T-helper 1 cell treated with Interleukin-12 subunit alpha and Interleukin-12 subunit beta and Interleukin-4 antibody, amounts not matched to agents 30 μg/mL and 1 μg/mL, for 36 hours (primary cell): ENCODE measurements around the gene ALS2CL.

Experiments used
- H3K27ac Mint-ChIP-seq: one replicate; pipeline ENCODE4 v1.8.0; 2021; ENCODE audit warnings: mild to moderate bottlenecking, mixed read lengths
- H3K27me3 Mint-ChIP-seq: one replicate; pipeline ENCODE4 v1.8.0; 2021; ENCODE audit warnings: low read depth, mixed read lengths
- H3K36me3 Mint-ChIP-seq: one replicate; pipeline ENCODE4 v1.8.0; 2021; ENCODE audit warnings: low read depth, mixed read lengths
- H3K4me1 Mint-ChIP-seq: one replicate; pipeline ENCODE4 v1.8.0; 2021; ENCODE audit warnings: low read depth, mixed read lengths
- H3K4me3 Mint-ChIP-seq: one replicate; pipeline ENCODE4 v1.8.0; 2021; ENCODE audit warnings: mild to moderate bottlenecking, moderate library complexity, mixed read lengths
- H3K9me3 Mint-ChIP-seq: one replicate; pipeline ENCODE4 v1.8.0; 2021; ENCODE audit warnings: mixed read lengths

Gene ALS2CL

DNA sequence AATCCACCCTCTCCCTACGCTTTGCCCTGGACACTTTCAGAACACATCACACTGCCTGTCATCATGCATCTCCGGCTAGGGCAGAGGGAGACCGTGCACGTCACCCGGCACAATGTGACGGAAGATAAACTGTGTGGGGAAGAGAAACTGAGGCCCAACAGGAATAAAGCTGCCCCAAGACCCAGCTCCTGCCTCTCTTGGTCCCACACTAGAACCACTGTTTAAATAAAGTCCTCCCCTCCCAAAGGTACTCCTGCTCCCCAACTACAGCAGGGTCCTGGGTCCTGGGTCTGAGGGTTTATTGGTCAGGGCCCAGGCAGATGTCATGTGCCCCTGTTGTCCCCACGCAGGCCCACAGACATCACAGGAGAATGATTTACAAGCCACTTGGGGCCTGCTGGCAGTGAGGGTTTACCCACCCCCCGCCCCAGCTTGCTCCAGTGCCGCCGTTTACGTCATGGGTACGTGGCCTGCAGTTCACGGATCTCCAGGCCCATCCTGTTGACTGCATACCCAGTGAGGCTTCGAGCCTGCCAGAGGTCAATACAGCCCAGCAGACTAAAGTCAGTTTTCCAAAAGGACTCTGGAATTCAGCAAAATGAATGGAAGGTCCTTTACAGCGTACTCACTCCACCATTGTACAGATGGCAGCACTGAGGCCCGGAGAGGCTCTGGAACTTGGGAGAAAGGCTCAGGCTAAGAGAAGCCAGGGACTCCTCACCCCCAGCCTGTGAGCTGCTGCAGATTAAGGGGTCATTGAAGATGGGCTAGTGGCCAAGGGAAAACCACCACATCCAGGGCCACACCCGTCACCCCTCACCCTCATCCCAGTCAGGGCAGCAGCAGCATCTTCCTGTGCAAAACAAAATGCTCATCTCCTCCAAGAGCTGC is 23.2 kb downstream of the ALS2CL start:
- no peak overlapping the region for H3K4me3 Mint-ChIP-seq
- H3K36me3 Mint-ChIP-seq: no peaks in the 10 kb centered on the region
- no peaks in the 10 kb centered on the region for H3K4me1 Mint-ChIP-seq
- H3K9me3 Mint-ChIP-seq: no peaks in the 10 kb centered on the region
- H3K27ac Mint-ChIP-seq: no peak overlapping the region
- no peaks in the 10 kb centered on the region for H3K27me3 Mint-ChIP-seq

DNA sequence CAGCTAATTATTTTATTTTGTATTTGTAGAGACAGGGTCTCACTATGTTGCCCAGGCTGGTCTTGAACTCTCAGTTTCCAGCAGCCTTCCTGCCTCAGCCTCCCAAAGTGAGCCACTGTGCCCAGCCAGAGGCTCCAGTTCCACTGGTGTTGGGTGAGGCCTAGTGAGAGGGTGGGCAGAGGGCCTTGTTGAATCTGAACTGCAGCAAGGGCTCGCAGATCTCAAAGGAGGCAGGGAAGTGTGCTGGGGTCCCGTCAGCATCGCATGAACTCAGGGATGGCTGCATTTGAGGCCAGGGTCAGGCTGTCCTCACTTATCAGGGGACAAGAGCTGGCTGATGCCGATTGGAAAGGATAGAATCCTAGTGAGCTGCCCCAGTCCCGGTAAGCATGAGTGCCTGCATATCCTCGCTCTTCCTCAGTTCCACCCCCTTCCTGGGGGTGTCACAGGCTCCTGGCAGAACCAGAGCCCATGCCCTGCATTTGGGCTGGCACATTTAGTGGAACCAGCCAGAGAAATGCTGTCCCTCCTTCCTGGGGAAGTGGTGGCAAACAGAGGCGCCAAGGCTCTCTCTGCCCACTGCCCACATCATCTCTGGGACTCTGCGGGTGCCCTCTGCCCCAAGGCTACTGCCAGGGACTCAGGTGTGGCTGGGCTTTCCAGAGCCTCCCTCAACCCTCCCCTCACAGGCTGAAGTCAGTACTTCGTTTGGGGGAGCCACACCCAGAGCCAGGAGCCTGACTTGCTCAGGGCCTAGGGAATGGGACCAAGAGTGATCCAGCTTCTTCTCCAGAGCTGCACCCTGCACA is 24.1 kb downstream of the ALS2CL start:
- Mint-ChIP-seq H3K27me3 (no peaks in the 10 kb centered on the region), H3K27ac (no peak overlapping the region), H3K9me3 (no peaks in the 10 kb centered on the region), H3K4me1 (no peaks in the 10 kb centered on the region), H3K4me3 (no peak overlapping the region), H3K36me3 (no peaks in the 10 kb centered on the region)

DNA sequence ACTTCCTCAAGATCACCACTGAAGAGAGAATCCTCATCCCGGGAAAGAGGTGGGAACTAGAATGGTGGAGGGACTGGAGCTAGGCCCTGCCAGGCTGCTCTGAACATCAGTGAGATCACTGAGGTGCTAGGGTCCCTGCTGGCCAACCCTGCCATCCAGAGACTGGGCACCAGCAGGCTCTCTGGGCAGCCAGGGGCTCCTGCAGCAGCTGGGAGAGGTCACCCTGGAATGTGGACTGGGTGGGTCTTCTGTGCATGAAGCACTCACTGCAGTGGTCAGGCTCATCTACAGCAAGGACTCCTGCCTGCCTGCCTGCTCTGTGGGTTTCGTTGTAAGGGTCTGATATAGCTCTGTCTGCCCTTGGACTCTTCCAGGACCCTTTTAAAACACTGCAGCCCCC is 24.9 kb downstream of the ALS2CL start:
- no peak overlapping the region for H3K4me3 Mint-ChIP-seq
- H3K27ac Mint-ChIP-seq: no peak overlapping the region
- no peaks in the 10 kb centered on the region for H3K27me3 Mint-ChIP-seq
- H3K4me1 Mint-ChIP-seq: no peaks in the 10 kb centered on the region
- H3K9me3 Mint-ChIP-seq: no peaks in the 10 kb centered on the region
- H3K36me3 Mint-ChIP-seq: no peaks in the 10 kb centered on the region

DNA sequence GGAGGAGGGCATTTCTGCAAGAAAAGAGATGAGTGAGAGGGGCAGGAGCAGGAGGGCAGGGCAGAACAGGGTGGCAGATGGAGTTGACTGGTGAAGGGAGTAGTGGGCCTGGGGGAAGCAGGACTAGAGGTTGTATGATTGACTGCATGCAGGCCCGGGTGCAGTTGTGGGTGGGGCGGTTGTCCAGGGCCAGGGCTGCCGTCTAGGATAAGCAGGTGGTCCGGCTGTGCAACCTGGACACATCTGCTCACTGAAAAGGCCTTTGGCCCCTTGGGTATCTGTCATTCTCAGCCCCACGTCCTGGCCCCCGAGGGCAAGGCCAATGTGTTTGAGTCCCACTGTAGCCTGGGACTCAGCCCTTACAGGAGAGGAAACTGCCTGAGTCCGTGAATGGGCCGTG is 25.4 kb downstream of the ALS2CL start:
- no peaks in the 10 kb centered on the region for H3K4me1 Mint-ChIP-seq
- no peak overlapping the region for H3K4me3 Mint-ChIP-seq
- no peaks in the 10 kb centered on the region for H3K9me3 Mint-ChIP-seq
- no peaks in the 10 kb centered on the region for H3K27me3 Mint-ChIP-seq
- no peaks in the 10 kb centered on the region for H3K36me3 Mint-ChIP-seq
- no peak overlapping the region for H3K27ac Mint-ChIP-seq

DNA sequence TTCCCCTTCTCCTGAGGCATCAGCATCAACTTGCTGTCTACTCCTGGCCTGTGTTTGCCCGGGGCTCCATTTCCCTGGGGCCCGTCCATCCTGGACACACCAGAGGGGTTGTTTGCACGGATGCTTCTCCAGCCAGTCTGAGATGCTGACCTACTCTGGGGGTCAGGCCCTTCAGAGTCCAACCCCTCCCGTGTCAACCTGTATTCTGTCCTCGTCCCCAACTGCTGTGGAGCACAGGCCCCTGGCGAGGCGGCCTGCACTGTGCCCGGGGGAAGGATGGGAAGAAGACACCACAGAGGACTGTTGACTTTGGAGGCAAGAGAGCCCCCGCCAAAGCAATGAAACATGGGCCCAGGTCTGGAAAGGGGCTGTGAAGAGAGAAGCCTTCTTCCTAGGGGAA is 25.8 kb downstream of the ALS2CL start:
- Mint-ChIP-seq H3K36me3 (no peaks in the 10 kb centered on the region), H3K4me1 (no peaks in the 10 kb centered on the region), H3K4me3 (no peak overlapping the region), H3K9me3 (no peaks in the 10 kb centered on the region), H3K27ac (no peak overlapping the region), H3K27me3 (no peaks in the 10 kb centered on the region)

DNA sequence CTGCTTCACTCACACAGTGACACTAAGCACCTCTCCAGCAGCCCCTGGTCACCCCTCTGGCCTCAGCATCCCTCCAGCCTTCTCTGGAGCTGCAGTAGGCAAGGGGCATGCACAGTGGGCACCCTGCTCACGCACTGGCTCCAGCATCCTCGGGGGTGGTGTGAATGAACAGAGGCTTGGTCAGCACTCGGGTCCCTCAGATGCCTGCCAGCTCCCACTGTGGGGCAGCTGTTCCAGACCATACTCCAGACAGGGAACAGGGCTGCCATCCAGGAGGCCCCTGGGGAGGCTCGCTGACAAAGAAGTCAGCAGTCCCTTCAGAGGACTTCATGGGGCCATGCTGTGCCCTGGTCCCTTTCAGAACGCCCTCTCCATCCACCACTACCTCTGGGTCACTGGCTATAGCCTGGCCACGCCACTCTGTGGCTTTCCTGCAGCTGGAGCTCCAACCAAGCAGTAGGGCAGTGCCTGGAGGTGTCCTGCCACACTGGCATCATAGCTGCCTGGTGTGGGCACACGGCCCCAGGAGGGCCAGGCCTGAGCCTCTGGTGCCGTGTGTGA is 26.3 kb downstream of the ALS2CL start:
- no peaks in the 10 kb centered on the region for H3K4me1 Mint-ChIP-seq
- no peak overlapping the region for H3K4me3 Mint-ChIP-seq
- H3K36me3 Mint-ChIP-seq: no peaks in the 10 kb centered on the region

DNA sequence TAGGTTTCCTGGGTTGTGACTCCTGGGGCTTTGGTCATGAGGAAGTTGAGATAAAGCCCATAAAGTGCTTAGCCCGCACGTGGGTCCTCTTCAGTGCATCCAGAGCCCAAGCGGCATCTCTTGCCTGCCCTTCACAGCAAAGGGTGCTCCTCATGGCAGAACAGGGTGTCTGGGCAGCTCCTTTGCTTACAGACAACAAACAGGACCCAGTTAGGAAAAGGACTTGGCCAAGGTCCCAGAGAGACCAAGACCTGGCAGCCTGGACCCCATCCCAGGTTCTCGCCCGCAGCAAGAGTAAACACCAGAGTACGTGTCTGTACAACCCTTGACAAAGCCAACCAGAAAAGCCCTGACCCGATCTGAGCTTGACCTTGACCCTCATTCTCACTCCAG is 27.0 kb downstream of the ALS2CL start:
- Mint-ChIP-seq H3K27ac (no peak overlapping the region), H3K4me3 (no peak overlapping the region), H3K4me1 (no peaks in the 10 kb centered on the region), H3K36me3 (no peaks in the 10 kb centered on the region), H3K9me3 (no peaks in the 10 kb centered on the region), H3K27me3 (no peaks in the 10 kb centered on the region)

More for the DNA sequence above, 26.3 kb downstream of the ALS2CL start:
- no peaks in the 10 kb centered on the region for H3K9me3 Mint-ChIP-seq
- H3K27me3 Mint-ChIP-seq: no peaks in the 10 kb centered on the region
- H3K27ac Mint-ChIP-seq: no peak overlapping the region

DNA sequence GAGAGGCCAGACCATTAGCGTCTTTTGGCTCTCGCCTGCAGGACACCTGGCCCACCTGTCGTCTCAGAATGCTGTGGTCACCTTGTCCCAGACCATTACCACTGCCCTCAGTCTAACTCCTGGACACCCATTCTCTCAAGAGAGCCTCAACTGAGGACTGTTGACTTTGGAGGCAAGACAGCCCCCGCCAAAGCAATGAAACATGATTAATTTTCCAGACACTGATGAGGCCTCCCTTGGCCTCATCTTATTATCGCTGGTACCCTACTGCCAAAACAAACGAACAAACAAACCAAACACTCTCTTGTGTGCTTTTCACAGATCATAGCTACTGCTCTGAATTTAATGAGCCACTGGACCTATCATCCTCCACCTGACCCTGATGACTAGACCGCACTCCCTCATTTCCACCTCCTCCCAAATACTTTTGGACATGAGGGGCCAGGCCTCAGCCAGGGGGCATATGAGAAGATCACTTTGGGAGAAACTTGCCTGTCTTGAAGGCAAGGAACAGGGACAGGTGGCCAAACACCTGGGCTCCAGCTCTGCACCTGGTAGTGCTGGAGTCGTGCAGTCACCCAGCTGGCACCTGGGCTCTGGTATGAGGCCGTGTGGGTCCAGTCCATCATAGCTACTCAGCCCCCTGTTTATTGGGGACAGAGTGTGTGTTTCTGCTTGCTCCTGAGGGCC is 27.6 kb downstream of the ALS2CL start:
- no peaks in the 10 kb centered on the region for H3K9me3 Mint-ChIP-seq
- H3K27me3 Mint-ChIP-seq: no peaks in the 10 kb centered on the region
- no peak overlapping the region for H3K4me3 Mint-ChIP-seq
- no peaks in the 10 kb centered on the region for H3K36me3 Mint-ChIP-seq
- H3K27ac Mint-ChIP-seq: no peak overlapping the region
- no peaks in the 10 kb centered on the region for H3K4me1 Mint-ChIP-seq

DNA sequence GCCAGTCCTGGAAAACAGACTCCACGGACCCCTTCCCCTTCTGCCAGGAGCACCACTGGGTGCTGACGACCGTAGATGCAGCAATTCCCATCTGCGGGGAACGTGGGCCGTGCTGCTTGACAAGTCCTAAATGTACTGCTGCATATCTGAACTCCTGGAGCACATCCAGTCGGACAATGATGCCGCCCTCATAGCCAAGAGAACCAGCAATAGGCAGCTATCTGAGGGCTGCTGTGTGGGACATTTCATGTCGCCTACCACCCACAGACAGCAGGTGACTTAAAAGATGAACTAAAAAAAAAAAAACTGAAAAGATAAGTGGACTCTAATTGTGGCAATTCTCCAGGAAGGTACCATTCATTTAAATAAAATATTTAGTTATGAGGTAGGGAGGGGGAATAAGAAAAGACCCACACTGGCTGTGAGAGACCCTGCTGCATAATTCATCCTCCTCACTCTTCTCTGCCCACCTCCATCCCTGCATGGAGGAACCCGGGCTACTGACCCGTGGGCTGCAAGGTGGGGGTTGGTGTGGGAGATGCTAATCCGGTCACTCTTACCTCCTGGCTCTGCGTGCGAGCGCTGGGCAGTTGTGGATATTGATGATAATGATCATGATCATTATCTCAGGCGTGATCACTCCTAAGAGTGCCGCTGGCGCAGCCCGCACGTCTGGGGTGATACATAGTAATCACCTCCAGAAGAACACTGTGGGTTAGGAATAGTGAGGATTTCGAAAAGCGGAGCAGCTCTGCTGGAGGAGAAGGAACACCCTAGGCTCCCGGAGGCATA is 28.3 kb downstream of the ALS2CL start:
- no peaks in the 10 kb centered on the region for H3K4me1 Mint-ChIP-seq
- H3K4me3 Mint-ChIP-seq: no peak overlapping the region
- H3K9me3 Mint-ChIP-seq: no peaks in the 10 kb centered on the region
- no peaks in the 10 kb centered on the region for H3K27me3 Mint-ChIP-seq
- no peak overlapping the region for H3K27ac Mint-ChIP-seq
- no peaks in the 10 kb centered on the region for H3K36me3 Mint-ChIP-seq

DNA sequence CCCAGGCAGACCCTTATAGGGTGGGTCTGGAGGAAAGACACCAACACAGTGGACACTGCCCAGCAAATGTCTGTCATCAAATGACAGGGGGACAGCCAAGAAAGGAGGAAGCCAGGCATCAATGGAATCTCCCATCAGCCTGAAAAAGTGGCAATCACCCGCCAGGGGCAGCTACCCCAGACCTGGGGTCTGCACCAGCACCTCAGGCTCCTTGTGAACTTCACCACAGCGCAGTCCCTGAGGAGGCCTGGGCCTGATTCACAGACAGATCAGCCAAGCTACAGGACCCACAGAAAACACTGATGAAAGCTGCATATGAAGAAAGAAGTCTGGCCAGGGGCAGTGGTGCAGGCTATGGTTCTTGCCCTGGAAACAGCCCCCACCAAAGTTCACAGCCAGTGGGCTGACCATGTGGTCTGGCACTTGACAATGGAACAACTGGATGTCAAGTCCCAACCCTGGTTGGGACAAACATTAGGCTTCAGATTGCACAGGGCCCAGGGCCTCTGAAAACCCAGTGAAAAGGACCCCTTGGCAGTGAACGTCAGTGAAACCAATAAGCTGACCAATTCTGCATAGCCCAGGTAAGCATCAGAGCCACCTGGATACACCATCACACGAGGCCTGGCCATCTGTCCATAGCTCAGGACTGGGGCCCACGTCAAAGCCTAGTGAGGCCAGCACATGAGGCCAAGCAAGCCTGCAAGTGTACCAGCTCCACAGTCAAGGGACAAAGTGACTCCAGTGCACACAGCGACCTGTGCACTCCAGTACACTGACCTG is 29.1 kb downstream of the ALS2CL start:
- H3K27ac Mint-ChIP-seq: no peak overlapping the region
- H3K27me3 Mint-ChIP-seq: peaks cover 5% of the 10 kb centered on the region
- H3K4me1 Mint-ChIP-seq: no peaks in the 10 kb centered on the region
- H3K4me3 Mint-ChIP-seq: no peak overlapping the region
- no peaks in the 10 kb centered on the region for H3K9me3 Mint-ChIP-seq
- H3K36me3 Mint-ChIP-seq: no peaks in the 10 kb centered on the region

DNA sequence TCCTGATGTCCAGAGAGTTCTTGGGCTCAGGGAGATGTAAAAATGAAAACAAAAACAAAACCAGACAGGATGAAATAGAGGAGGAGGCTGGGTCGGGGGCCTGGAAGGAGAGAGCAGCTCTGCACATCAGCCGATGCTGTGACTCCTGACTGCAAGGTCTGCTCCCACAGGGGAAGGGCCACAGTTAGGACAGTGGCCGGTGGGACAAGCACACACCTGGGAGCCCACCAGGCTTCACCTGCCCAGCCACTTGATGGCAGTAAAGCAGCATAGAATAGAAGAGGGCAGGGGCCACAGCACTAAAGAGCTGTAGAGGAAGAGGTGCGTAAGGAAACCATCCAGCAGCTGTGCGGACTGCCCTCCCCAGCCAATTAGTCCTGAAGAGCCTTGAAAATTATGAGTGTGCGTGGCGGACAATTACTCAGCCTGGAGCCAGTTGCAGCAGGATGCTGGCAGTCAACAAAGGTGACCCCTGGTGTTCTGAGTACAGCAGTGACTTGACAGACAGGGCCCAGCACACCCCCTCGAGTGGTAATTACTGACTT is 29.8 kb downstream of the ALS2CL start:
- Mint-ChIP-seq H3K27ac (no peak overlapping the region), H3K27me3 (peaks cover 12% of the 10 kb centered on the region), H3K9me3 (no peaks in the 10 kb centered on the region)

DNA sequence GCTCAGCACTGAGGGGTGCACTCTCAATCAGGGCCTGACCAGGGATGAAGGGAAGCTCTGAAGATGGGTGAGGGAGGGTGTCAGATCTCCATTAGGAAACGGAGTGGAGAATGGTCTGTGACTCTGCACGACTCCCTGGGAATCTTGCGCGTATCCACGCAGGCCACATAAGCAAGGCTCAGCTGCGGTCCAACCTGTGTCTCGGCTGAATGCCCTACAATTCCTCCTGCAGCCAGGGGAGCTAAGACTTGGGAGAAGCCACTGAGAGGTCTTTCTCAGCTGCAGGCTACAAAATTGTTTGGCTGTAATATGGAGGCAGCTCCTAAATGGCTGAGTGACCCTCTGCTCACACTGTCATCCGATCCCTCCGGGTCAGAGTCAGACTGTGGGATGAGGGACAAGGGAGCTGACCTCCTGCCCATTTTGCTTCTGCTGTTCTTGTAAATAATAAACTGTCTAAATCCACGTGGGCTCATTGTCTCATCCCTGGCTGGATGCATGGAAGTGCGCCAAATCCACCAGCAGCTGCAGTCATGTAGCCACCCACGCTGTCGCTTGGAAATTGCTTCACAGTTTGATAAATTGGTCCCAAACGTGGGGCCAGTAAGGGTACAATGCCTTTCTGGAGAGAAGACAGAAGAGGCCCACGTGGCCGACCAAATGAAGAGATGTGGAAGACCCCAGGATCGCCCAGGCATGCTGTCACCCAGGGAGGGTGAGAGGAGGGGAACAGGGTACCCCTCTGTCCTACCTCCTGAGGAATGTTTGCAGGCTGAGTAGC is 30.5 kb downstream of the ALS2CL start:
- Mint-ChIP-seq H3K9me3 (no peaks in the 10 kb centered on the region), H3K27me3 (peaks cover 12% of the 10 kb centered on the region), H3K36me3 (no peaks in the 10 kb centered on the region), H3K27ac (no peak overlapping the region), H3K4me1 (no peaks in the 10 kb centered on the region), H3K4me3 (no peak overlapping the region)

More for the DNA sequence above, 29.8 kb downstream of the ALS2CL start:
- no peaks in the 10 kb centered on the region for H3K4me1 Mint-ChIP-seq
- no peaks in the 10 kb centered on the region for H3K36me3 Mint-ChIP-seq
- H3K4me3 Mint-ChIP-seq: no peak overlapping the region
